Adrenal gland (tissue), 19 donors: ENCODE measurements around the gene TBC1D25. TPM values are rescaled to one million over a fixed set of nuclear protein-coding genes. Genes with fewer than 3 reads are reported as not detected.
A peak's percentile ranks its signal among the peaks of the same experiment; 100 is the strongest.

Experiments
- DNase-seq, 7 donors: peaks; one replicate each; pipeline ENCODE4 v3.0.0-alpha.2; 2019 to 2020
- H3K27ac ChIP-seq, 5 donors: fragments of 200-600 bp; sonication (generic) in 4 of 5; 1 replicate in 3 of 5; 2 replicates in 2 of 5; pipeline versions ENCODE4 v1.5.1 to v1.8.0; 2016 to 2020; ENCODE audit warnings: mild to moderate bottlenecking in 1 of 5
- H3K27me3 ChIP-seq: fragments of 200-600 bp; 2 replicates; pipeline ENCODE4 v1.8.0; 2021
- H3K36me3 ChIP-seq, 2 donors: fragments of 200-600 bp; replicated peaks in 1 of 2; 1 replicate in 1 of 2; 2 replicates in 1 of 2; pipeline versions ENCODE4 v1.5.1 to v1.8.0; 2018 to 2022
- H3K4me1 ChIP-seq, 2 donors: fragments of 200-600 bp; replicated peaks in 1 of 2; 1 replicate in 1 of 2; 2 replicates in 1 of 2; pipeline versions ENCODE4 v1.5.1 to v1.8.0; 2018 to 2021
- H3K4me3 ChIP-seq, 4 donors: fragments of 200-600 bp; sonication (generic) in 3 of 4; one replicate each; pipeline ENCODE4 v1.5.1; 2016 to 2018
- H3K9me3 ChIP-seq, 3 donors: fragments of 200-600 bp; sonication (generic) in 1 of 3; replicated peaks in 1 of 3; 1 replicate in 2 of 3; 2 replicates in 1 of 3; pipeline versions ENCODE4 v1.5.1 to v1.8.0; 2016 to 2021
- CTCF ChIP-seq, 6 experiments: fragments of 450-650 bp in 4 of 6; fragments of 200-600 bp in 2 of 6; sonication (generic) in 1 of 6; IDR thresholded peaks; 1 replicate in 5 of 6; 2 replicates in 1 of 6; pipeline versions ENCODE4 v1.5.1 to v1.8.0; 2016 to 2021; ENCODE audit warnings: antibody characterized with exemption in 6 of 6, mild to moderate bottlenecking in 2 of 6, moderate library complexity in 1 of 6
- POLR2A ChIP-seq, 2 donors: fragments of 450-650 bp; IDR thresholded peaks; one replicate each; pipeline ENCODE4 v1.6.1; 2017; ENCODE audit warnings: antibody characterized with exemption in 2 of 2, mild to moderate bottlenecking in 2 of 2, moderate library complexity in 1 of 2
- WGBS, 4 donors: extraction: QIAGEN DNeasy Blood & Tissue Kit in 2 of 4; methylation state at CpG; one replicate each; pipeline versions ENCODE4 v1.1.5 to v1.1.7; 2013 to 2017; 5-methylcytosine and 5-hydroxymethylcytosine counted together
- intact Hi-C, 2 donors: fragments of 100-400 bp; cut with DNase I; formaldehyde crosslinking; loops; one replicate each; pipeline versions ENCODE4 v1.14.1 to v1.15.0; 2022 to 2023
- long read RNA-seq, 10 donors: library from polyadenylated mRNA in 3 of 10; unstranded in 2 of 10; stranded (forward) in 1 of 10; transcript quantifications; one replicate each; pipeline ENCODE4 v2.0.0 and lab custom pipeline, GENCODE V29; 2021 to 2026
- polyA plus RNA-seq, 3 donors: library from polyadenylated mRNA; stranded (reverse); fragments of 200-250 nt in 2 of 3; fragments of 350-450 nt in 1 of 3; fragmentation: Illumina TruSeq in 1 of 3; extraction: RNeasy Lipid Tissue Mini Kit (QIAGEN cat#74804) in 1 of 3; gene quantifications; one replicate each; pipeline ENCODE4 v1.2.3, GENCODE V29; 2013 to 2014
- total RNA-seq, 9 donors: library from RNA; depleted of rRNA in 4 of 9; stranded (reverse); fragments of >200 nt in 4 of 9; fragments of 120-200 nt in 1 of 9; fragmentation: NEBNext Ultra II Directional in 1 of 9; extraction: Animal tissue kit (Norgen Biotek cat#: 25700) in 1 of 9; gene quantifications; one replicate each; pipeline versions ENCODE4 v1.1.0 to v1.2.4, GENCODE V29; 2013 to 2023
- donor health status: healthy with polysubstance abuse.
- donor health status: Bipolar disorder and iron deficiency.
- donor health status: DM: yes; HTN: yes; CAD: no.
- donor health status: DM: no; HTN: no; CAD: no.
- donor health status: DM: no; HTN: no; CAD: no.
- donor health status: DM: yes; HTN: yes; CAD: no.

Gene TBC1D25
- total RNA-seq: 10 to 100 TPM in 7 of 9 donors, 1 to 10 TPM in 2; 9.0 to 31.0 (median 15.7) TPM
- polyA plus RNA-seq: 10 to 100 TPM in 1 of 3 donors, 1 to 10 TPM in 2; 8.9 to 12.5 (median 9.5) TPM
- long read RNA-seq, donor 1, full-length matches to known transcripts: 6 of 6 reads
- long read RNA-seq, donor 1, partial matches to known transcripts: 0 of 6 reads
- long read RNA-seq, donor 1, other reads (novel, unspliced or antisense): 0 of 6 reads
- long read RNA-seq, donor 2, full-length matches to known transcripts: 4 of 4 reads
- long read RNA-seq, donor 2, partial matches to known transcripts: 0 of 4 reads
- long read RNA-seq, donor 2, other reads (novel, unspliced or antisense): 0 of 4 reads
- long read RNA-seq, donor 3, full-length matches to known transcripts: 2 of 2 reads
- long read RNA-seq, donor 3, partial matches to known transcripts: 0 of 2 reads
- long read RNA-seq, donor 3, other reads (novel, unspliced or antisense): 0 of 2 reads
- long read RNA-seq, donor 4, full-length matches to known transcripts: 4 of 6 reads
- long read RNA-seq, donor 4, partial matches to known transcripts: 0 of 6 reads
- long read RNA-seq, donor 4, other reads (novel, unspliced or antisense): 2 of 6 reads
- long read RNA-seq, donor 5, full-length matches to known transcripts: 27 of 44 reads
- long read RNA-seq, donor 5, partial matches to known transcripts: 0 of 44 reads
- long read RNA-seq, donor 5, other reads (novel, unspliced or antisense): 17 of 44 reads
- long read RNA-seq, donor 6, partial matches to known transcripts: 1 of 3 reads
- long read RNA-seq, donor 6, other reads (novel, unspliced or antisense): 1 of 3 reads
- long read RNA-seq, donor 7, full-length matches to known transcripts: 1 of 9 reads
- long read RNA-seq, donor 7, partial matches to known transcripts: 8 of 9 reads
- long read RNA-seq, donor 7, other reads (novel, unspliced or antisense): 0 of 9 reads
- long read RNA-seq, donor 8, full-length matches to known transcripts: 11 of 11 reads
- long read RNA-seq, donor 8, partial matches to known transcripts: 0 of 11 reads
- long read RNA-seq, donor 8, other reads (novel, unspliced or antisense): 0 of 11 reads
- long read RNA-seq, donor 9, full-length matches to known transcripts: 2 of 2 reads
- long read RNA-seq, donor 9, partial matches to known transcripts: 0 of 2 reads
- long read RNA-seq, donor 9, other reads (novel, unspliced or antisense): 0 of 2 reads
- long read RNA-seq, donor 10, full-length matches to known transcripts: 1 of 1 reads
- long read RNA-seq, donor 10, partial matches to known transcripts: 0 of 1 reads
- long read RNA-seq, donor 10, other reads (novel, unspliced or antisense): 0 of 1 reads

GRCh38 chrX:48539345-48540027 is at the start of gene TBC1D25:
TSS of gene TBC1D25 (plus strand) at chrX:48539714. CDS start at chrX:48539798, 84 bp downstream.
- Histone ChIP-seq H3K4me3 (peak within 1 kb of the TSS in 2 of 4 donors; percentile 37 to 58), H3K27me3 (no peaks in the 10 kb centered on the region), H3K27ac (peak within 1 kb of the TSS; percentile 9 to 92 (median 77)), H3K36me3 (no peaks in the 10 kb centered on the region), H3K9me3 (no peaks in the 10 kb centered on the region), H3K4me1 (peaks cover 0 to 5% of the 10 kb centered on the region in 2 donors)
- WGBS, 4 donors: 0 to 56% (median 17%) methylated on average over 19 to 57 of the region's 59 CpGs
- intact Hi-C loops: no loop called here
- DNase-seq: peak; percentile 94 to 99 (median 97)
- peak in 5 of 6 experiments; percentile 23 to 40 (median 31) for TF ChIP-seq CTCF (IDR thresholded peaks at IDR 0.05)
- TF ChIP-seq POLR2A (IDR thresholded peaks at IDR 0.05): peak in 1 of 2 donors; percentile 58

- Histone ChIP-seq H3K9me3 (no peaks in the 10 kb centered on the region), H3K36me3 (no peaks in the 10 kb centered on the region), H3K27me3 (no peaks in the 10 kb centered on the region), H3K4me1 (no peaks in the 10 kb centered on the region), H3K27ac (no peak overlapping the region), H3K4me3 (no peak overlapping the region)
- TF ChIP-seq CTCF (IDR thresholded peaks at IDR 0.05) (no peak), POLR2A (IDR thresholded peaks at IDR 0.05) (no peak)
- intact Hi-C loops: loop anchor here in 1 of 2 donors (10.0 kb wide), 1 partner anchor 405 kb away; no protein-coding TSS in a partner anchor
- DNase-seq: no peak
- WGBS, 4 donors: 87 to 100% (median 92%) methylated on average over 1 to 2 of the region's 2 CpGs
These were observed 49.6 kb upstream of the TBC1D25 start for GRCh38 chrX:48489892-48490291.

GRCh38 chrX:48490661-48491060 is 48.9 kb upstream of the TBC1D25 start:
- Histone ChIP-seq H3K9me3 (no peaks in the 10 kb centered on the region), H3K36me3 (no peaks in the 10 kb centered on the region), H3K27ac (no peak overlapping the region), H3K4me1 (no peaks in the 10 kb centered on the region), H3K27me3 (no peaks in the 10 kb centered on the region), H3K4me3 (no peak overlapping the region)
- DNase-seq: no peak
- intact Hi-C loops: loop anchor here in 1 of 2 donors (10.0 kb wide), 1 partner anchor 406 kb away; no protein-coding TSS in a partner anchor
- TF ChIP-seq CTCF (IDR thresholded peaks at IDR 0.05) (no peak), POLR2A (IDR thresholded peaks at IDR 0.05) (no peak)
- 55 to 80% (median 64%) methylated on average over 1 to 8 of the region's 8 CpGs for WGBS, 4 donors
